Esophagus squamous epithelium (tissue), 5 donors: ENCODE results near the gene PPP1R3A. TPM values are rescaled to one million over a fixed set of nuclear protein-coding genes. Genes with fewer than 3 reads are reported as not detected.

Experiments used
- DNase-seq: peaks from one replicate; lab custom pipeline; 2025; lab: John Stamatoyannopoulos, UW
- H3K27ac ChIP-seq, 4 donors: fragments of 200-600 bp; sonication (generic); one replicate each; pipeline ENCODE4 v1.5.1; 2016 to 2019; ENCODE audit warnings: mild to moderate bottlenecking in 1 of 4
- H3K27me3 ChIP-seq, 4 donors: fragments of 200-600 bp; sonication (generic); 1 replicate in 3 of 4; 2 replicates in 1 of 4; pipeline versions ENCODE4 v1.5.1 to v1.6.0; 2017 to 2021; ENCODE audit warnings: antibody characterized with exemption in 1 of 4
- H3K36me3 ChIP-seq, 3 donors: fragments of 200-600 bp; sonication (generic); one replicate each; pipeline ENCODE4 v1.5.1; 2016 to 2019
- H3K4me1 ChIP-seq, 3 donors: fragments of 200-600 bp; sonication (generic); one replicate each; pipeline ENCODE4 v1.5.1; 2017 to 2019
- H3K4me3 ChIP-seq, 4 donors: fragments of 200-600 bp; sonication (generic); 1 replicate in 3 of 4; 2 replicates in 1 of 4; pipeline ENCODE4 v1.5.1; 2016 to 2019; ENCODE audit warnings: mild to moderate bottlenecking in 2 of 4, moderate library complexity in 1 of 4
- H3K9me3 ChIP-seq, 3 donors: fragments of 200-600 bp; sonication (generic); one replicate each; pipeline ENCODE4 v1.5.1; 2016 to 2019
- CTCF ChIP-seq, 6 experiments: fragments of 450-650 bp in 4 of 6; fragments of 200-600 bp in 2 of 6; sonication (generic) in 2 of 6; IDR thresholded peaks; one replicate each; pipeline ENCODE4 v1.5.1; 2016 to 2019; ENCODE audit warnings: antibody characterized with exemption in 6 of 6, mild to moderate bottlenecking in 4 of 6, moderate library complexity in 4 of 6
- POLR2A ChIP-seq, 4 donors: fragments of 450-650 bp; IDR thresholded peaks; one replicate each; pipeline ENCODE4 v1.6.1; 2017; ENCODE audit warnings: antibody characterized with exemption in 4 of 4, mild to moderate bottlenecking in 4 of 4, moderate library complexity in 3 of 4
- WGBS, 2 donors: methylation state at CpG; one replicate each; pipeline ENCODE4 v1.1.5; 2018; 5-methylcytosine and 5-hydroxymethylcytosine counted together
- intact Hi-C: fragments of 100-400 bp; cut with DNase I; formaldehyde crosslinking; loops from one replicate; pipeline ENCODE4 v1.15.0; 2022
- total RNA-seq, 4 donors: library from RNA; depleted of rRNA; stranded (reverse); fragments of >200 nt; gene quantifications; one replicate each; pipeline ENCODE4 v1.1.0, GENCODE V29; 2016
- donor health status: DM: yes; HTN: yes; CAD: no.

Gene PPP1R3A, protein sequence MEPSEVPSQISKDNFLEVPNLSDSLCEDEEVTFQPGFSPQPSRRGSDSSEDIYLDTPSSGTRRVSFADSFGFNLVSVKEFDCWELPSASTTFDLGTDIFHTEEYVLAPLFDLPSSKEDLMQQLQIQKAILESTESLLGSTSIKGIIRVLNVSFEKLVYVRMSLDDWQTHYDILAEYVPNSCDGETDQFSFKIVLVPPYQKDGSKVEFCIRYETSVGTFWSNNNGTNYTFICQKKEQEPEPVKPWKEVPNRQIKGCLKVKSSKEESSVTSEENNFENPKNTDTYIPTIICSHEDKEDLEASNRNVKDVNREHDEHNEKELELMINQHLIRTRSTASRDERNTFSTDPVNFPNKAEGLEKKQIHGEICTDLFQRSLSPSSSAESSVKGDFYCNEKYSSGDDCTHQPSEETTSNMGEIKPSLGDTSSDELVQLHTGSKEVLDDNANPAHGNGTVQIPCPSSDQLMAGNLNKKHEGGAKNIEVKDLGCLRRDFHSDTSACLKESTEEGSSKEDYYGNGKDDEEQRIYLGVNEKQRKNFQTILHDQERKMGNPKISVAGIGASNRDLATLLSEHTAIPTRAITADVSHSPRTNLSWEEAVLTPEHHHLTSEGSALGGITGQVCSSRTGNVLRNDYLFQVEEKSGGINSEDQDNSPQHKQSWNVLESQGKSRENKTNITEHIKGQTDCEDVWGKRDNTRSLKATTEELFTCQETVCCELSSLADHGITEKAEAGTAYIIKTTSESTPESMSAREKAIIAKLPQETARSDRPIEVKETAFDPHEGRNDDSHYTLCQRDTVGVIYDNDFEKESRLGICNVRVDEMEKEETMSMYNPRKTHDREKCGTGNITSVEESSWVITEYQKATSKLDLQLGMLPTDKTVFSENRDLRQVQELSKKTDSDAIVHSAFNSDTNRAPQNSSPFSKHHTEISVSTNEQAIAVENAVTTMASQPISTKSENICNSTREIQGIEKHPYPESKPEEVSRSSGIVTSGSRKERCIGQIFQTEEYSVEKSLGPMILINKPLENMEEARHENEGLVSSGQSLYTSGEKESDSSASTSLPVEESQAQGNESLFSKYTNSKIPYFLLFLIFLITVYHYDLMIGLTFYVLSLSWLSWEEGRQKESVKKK
- total RNA-seq: not detected

DNA sequence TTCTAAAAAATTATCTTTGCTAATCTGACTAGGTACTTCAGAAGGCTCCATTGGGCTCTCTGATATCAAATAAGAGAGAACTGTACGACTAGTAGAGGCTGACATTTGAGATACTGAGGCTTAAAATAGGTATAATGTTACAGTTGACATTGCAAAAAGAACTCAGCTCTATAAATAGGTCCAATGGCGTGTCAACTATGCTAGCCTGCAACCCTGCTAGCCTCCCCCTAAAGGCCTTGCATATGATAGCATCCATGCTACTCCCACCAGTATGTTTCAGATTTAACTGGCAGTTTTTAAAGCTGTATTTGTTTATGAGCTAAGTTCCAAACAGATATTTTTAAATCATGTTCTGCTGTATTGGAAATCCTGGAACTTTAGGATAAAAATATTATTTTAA lies at the start of gene PPP1R3A:
TSS of gene PPP1R3A (minus strand) at position 64 of the 400 bp plus-strand sequence. CDS start at position 51, 13 bp downstream.
- intact Hi-C loops: no loop called here
- WGBS, 2 donors: 70 to 86% methylated on average over 2 of the region's 2 CpGs

DNA sequence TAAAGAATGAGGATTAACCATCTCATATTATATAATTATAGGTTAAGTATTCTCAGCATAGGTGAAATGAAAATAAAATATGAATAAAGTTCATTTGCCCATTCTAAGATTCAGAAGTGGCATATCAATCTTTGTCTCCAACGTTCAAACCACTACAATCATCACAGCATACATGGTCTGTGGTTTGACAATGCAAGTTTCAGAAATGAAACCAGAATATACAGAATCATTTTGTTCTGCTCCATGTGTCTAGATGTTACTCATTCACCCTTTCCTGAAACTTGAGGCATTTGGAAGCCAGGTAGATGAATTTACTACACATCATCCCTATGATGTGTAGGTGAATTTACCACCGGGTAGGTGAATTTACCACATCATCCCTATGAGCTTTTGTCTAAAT lies 44.5 kb upstream of the PPP1R3A start:
- no peak overlapping the region for H3K4me3 ChIP-seq
- 53 to 62% methylated on average over 2 of the region's 2 CpGs for WGBS, 2 donors
- DNase-seq: no peak
- no peaks in the 10 kb centered on the region for H3K36me3 ChIP-seq
- peaks cover 0 to 13% (median 8%) of the 10 kb centered on the region in 3 donors for H3K9me3 ChIP-seq
- H3K27me3 ChIP-seq: no peaks in the 10 kb centered on the region
- TF ChIP-seq CTCF (IDR thresholded peaks at IDR 0.05): no peak
- TF ChIP-seq POLR2A (IDR thresholded peaks at IDR 0.05): no peak
- H3K27ac ChIP-seq: no peak overlapping the region
- H3K4me1 ChIP-seq: no peaks in the 10 kb centered on the region
- intact Hi-C loops: no loop called here

More for the DNA sequence above, at the start of gene PPP1R3A:
- Histone ChIP-seq H3K27me3 (no peaks in the 10 kb centered on the region), H3K9me3 (no peaks in the 10 kb centered on the region), H3K4me3 (no peak within 1 kb of the TSS), H3K4me1 (no peaks in the 10 kb centered on the region), H3K36me3 (no peaks in the 10 kb centered on the region), H3K27ac (no peak within 1 kb of the TSS)
- DNase-seq: no peak
- TF ChIP-seq POLR2A (IDR thresholded peaks at IDR 0.05): no peak
- no peak for TF ChIP-seq CTCF (IDR thresholded peaks at IDR 0.05)

- WGBS, 2 donors: 86 to 94% methylated on average over 2 of the region's 2 CpGs
- intact Hi-C loops: no loop called here
- no peaks in the 10 kb centered on the region for H3K36me3 ChIP-seq
- no peaks in the 10 kb centered on the region for H3K4me1 ChIP-seq
- DNase-seq: no peak
- H3K4me3 ChIP-seq: no peak overlapping the region
- no peak overlapping the region for H3K27ac ChIP-seq
- H3K9me3 ChIP-seq: peaks cover 0 to 19% (median 8%) of the 10 kb centered on the region in 3 donors
- no peaks in the 10 kb centered on the region for H3K27me3 ChIP-seq
- TF ChIP-seq CTCF (IDR thresholded peaks at IDR 0.05) (no peak), POLR2A (IDR thresholded peaks at IDR 0.05) (no peak)
These were observed 41.1 kb upstream of the PPP1R3A start for GRCh38 chr7:113959910-113960309.

GRCh38 chr7:113955157-113955556 lies 36.3 kb upstream of the PPP1R3A start:
- 78% methylated on average over 1 of the region's 2 CpGs; no CpG with 5 or more reads in 1 of the 2 donors for WGBS, 2 donors
- Histone ChIP-seq H3K36me3 (no peaks in the 10 kb centered on the region), H3K4me1 (no peaks in the 10 kb centered on the region), H3K27me3 (no peaks in the 10 kb centered on the region), H3K27ac (no peak overlapping the region), H3K4me3 (no peak overlapping the region), H3K9me3 (peaks cover 0 to 34% (median 5%) of the 10 kb centered on the region in 3 donors)
- TF ChIP-seq POLR2A (IDR thresholded peaks at IDR 0.05) (no peak), CTCF (IDR thresholded peaks at IDR 0.05) (no peak)
- intact Hi-C loops: no loop called here
- DNase-seq: no peak
